ENCODE data around the gene KSR1. TPM values are rescaled to one million over a fixed set of nuclear protein-coding genes. Genes with fewer than 3 reads are reported as not detected.
"Not testable (repeated sequence)": the region's sequence is repeated elsewhere in the genome, so short reads cannot be mapped to it uniquely, and the experiment has no call there.

Gene KSR1
- total RNA-seq, 2 donors from 2014 or later = 122 to 236 TPM

- H3K27ac Mint-ChIP-seq = no peak overlapping the region
- H3K36me3 Mint-ChIP-seq = no peaks in the 10 kb centered on the region
- DNase-seq (ENCODE audit: low spot score) (no peak), ATAC-seq (no peak)
- no peaks in the 10 kb centered on the region for H3K27me3 Mint-ChIP-seq
- H3K4me3 Mint-ChIP-seq = no peak overlapping the region
- no peaks in the 10 kb centered on the region for H3K9me3 Mint-ChIP-seq
- no peaks in the 10 kb centered on the region for H3K4me1 Mint-ChIP-seq (ENCODE audit: low read depth in 2 of 2)
Observed at GRCh38 chr17:27430383-27430840, 25.8 kb upstream of the KSR1 start.

- Mint-ChIP-seq H3K27ac (no peak overlapping the region), H3K9me3 (no peaks in the 10 kb centered on the region), H3K36me3 (no peaks in the 10 kb centered on the region), H3K4me3 (no peak overlapping the region), H3K4me1 (ENCODE audit: low read depth in 2 of 2) (no peaks in the 10 kb centered on the region), H3K27me3 (no peaks in the 10 kb centered on the region)
- no peak for DNase-seq (ENCODE audit: low spot score)
- ATAC-seq = no peak
Observed at GRCh38 chr17:27430882-27431491, 25.3 kb upstream of the KSR1 start.

DNA sequence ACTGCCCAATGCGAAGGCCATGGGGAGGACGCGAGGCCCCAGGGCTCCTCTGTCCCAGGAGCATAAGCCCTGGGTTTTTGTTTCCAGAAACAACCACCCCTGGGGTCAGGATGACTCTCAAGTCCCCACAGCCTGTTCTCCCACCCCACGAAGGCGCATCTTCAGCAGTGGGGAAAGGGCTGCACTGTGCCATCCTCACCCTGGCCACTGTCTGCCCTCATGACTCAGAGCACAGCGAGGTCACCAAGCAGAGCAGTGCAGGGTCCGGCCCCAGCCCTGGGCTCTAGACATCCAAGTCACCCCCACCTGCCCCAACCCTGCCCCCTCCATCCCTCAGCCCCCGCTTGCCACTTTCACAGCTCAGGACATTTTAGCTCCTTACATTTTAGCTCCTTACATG, 22.7 kb upstream of the KSR1 start:
- Mint-ChIP-seq H3K27me3 (no peaks in the 10 kb centered on the region), H3K36me3 (no peaks in the 10 kb centered on the region), H3K9me3 (no peaks in the 10 kb centered on the region), H3K27ac (no peak overlapping the region), H3K4me3 (no peak overlapping the region), H3K4me1 (ENCODE audit: low read depth in 2 of 2) (no peaks in the 10 kb centered on the region)
- DNase-seq (ENCODE audit: low spot score) (no peak), ATAC-seq (peak in 1 of 2 donors; percentile 36)

DNA sequence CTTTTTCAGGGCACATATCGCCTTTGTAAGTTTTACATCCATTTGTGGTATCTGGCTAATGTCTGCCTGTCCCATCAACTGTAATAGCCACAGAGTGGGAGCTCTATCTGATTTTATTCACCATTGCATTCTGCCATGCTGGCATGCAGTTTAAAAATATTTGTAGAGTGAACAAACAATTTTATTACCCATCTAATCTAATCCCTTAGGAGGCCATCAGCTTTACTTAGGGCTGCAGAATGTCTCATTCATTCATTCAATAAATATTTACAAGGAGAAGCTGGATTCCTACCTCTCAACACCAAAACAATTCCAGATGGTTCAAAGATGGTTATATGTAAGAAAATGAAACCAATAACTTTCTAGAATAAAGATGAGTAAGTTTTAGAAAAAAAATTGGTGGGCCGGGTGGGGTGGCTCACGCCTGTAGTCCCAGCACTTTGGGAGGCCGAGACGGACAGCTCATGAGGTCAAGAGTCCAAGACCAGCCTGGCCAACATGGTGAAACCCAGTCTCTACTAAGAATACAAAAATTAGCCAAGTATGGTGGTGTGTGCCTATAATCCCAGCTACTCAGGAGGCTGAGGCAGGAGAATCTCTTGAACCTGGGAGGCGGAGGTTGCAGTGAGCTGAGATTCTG, 20.7 kb upstream of the KSR1 start:
- not testable (repeated sequence) for ATAC-seq; H3K4me1 Mint-ChIP-seq (ENCODE audit: low read depth in 2 of 2); H3K27me3 Mint-ChIP-seq; H3K9me3 Mint-ChIP-seq; H3K4me3 Mint-ChIP-seq; H3K36me3 Mint-ChIP-seq; DNase-seq (ENCODE audit: low spot score)
- peak overlapping the region in 1 of 2 donors; percentile 49 for H3K27ac Mint-ChIP-seq

DNA sequence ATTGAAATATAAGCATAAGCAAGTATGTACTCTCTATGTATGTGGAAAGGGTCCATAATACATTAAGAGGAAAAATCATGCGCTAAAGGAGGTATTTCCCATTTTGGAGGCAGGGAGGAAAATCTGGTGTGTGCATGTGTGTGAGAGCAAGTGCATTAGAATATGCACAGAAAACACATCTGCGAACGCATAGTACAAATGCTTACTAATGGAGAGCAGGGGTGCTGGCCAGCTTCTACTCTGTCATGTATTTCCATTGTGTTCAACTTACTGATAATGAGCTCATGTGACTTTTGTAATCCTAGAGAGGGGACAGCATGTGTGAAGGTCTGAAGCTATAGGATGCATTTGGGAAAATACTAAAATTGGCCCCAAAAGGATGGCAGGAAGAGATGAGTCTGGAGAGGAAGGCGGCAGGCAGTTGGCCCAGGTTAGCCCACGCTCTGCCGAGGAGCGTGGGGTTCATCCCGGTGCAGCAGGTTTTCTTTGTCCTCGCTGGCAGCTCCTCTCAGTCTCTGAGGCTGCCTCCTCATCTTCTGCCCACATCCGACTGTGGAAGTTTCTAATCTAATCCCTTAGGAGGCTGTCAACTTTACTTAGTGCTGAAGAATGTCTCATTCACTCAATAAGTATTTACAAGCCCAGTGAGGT, 17.8 kb upstream of the KSR1 start:
- ATAC-seq (no peak), DNase-seq (ENCODE audit: low spot score) (no peak)
- Mint-ChIP-seq H3K27ac (no peak overlapping the region), H3K4me1 (ENCODE audit: low read depth in 2 of 2) (no peaks in the 10 kb centered on the region), H3K9me3 (no peaks in the 10 kb centered on the region), H3K36me3 (no peaks in the 10 kb centered on the region), H3K27me3 (peaks cover 0 to 2% of the 10 kb centered on the region in 2 donors), H3K4me3 (no peak overlapping the region)

GRCh38 chr17:27439342-27439741, 16.9 kb upstream of the KSR1 start:
- Mint-ChIP-seq H3K4me3 (no peak overlapping the region), H3K27me3 (peaks cover 0 to 2% of the 10 kb centered on the region in 2 donors), H3K36me3 (no peaks in the 10 kb centered on the region), H3K9me3 (no peaks in the 10 kb centered on the region), H3K4me1 (ENCODE audit: low read depth in 2 of 2) (no peaks in the 10 kb centered on the region), H3K27ac (no peak overlapping the region)
- no peak for ATAC-seq
- DNase-seq (ENCODE audit: low spot score) = no peak

DNA sequence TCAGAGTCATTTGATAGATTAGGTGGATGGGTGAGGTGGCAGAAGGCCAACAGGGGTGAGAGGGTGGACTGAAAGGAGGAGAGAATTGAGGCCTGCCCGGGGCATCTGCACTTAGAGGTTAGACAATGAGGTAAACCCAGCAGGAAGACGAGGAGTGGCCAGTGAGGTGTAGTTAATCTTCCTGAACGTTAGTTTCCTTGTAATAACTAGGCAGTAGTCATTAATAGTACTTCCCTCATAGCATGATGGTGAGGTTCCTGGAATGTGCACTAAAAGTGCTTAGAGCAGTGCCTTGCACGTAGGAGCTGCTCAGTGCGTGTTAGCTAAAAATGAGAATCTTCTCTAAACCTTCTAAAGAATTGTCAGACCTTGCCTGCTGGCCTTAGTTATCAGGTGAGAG, 13.5 kb upstream of the KSR1 start:
- ATAC-seq (no peak), DNase-seq (ENCODE audit: low spot score) (no peak)
- no peaks in the 10 kb centered on the region for H3K36me3 Mint-ChIP-seq
- H3K27ac Mint-ChIP-seq = no peak overlapping the region
- H3K4me1 Mint-ChIP-seq (ENCODE audit: low read depth in 2 of 2) = peaks cover 0 to 3% of the 10 kb centered on the region in 2 donors
- peaks cover 0 to 2% of the 10 kb centered on the region in 2 donors for H3K27me3 Mint-ChIP-seq
- no peaks in the 10 kb centered on the region for H3K9me3 Mint-ChIP-seq
- no peak overlapping the region for H3K4me3 Mint-ChIP-seq

DNA sequence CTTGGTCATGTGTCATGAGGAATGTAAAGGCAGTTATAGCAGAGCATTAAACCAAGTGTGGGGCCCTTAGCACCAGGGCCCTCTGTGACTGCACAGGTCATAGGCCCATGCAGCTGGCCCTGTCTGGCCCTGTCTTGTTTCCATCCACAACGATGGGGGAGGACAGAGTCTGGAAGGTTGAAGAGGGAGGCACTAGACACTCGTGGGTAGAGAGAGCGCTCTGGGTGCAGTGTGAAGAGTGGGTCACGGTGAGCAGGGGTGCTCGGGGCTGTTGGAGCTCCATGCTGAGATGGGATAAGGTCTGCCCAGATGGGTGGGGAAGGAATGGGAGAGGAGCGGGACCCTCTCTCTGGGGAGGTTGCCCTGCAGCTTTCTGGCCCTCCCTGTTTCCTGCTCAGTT, 12.8 kb upstream of the KSR1 start:
- no peaks in the 10 kb centered on the region for H3K9me3 Mint-ChIP-seq
- H3K36me3 Mint-ChIP-seq = no peaks in the 10 kb centered on the region
- H3K4me1 Mint-ChIP-seq (ENCODE audit: low read depth in 2 of 2) = peaks cover 0 to 3% of the 10 kb centered on the region in 2 donors
- DNase-seq (ENCODE audit: low spot score) (no peak), ATAC-seq (peak in 1 of 2 donors; percentile 24)
- H3K27ac Mint-ChIP-seq = no peak overlapping the region
- no peak overlapping the region for H3K4me3 Mint-ChIP-seq
- H3K27me3 Mint-ChIP-seq = peaks cover 0 to 2% of the 10 kb centered on the region in 2 donors

DNA sequence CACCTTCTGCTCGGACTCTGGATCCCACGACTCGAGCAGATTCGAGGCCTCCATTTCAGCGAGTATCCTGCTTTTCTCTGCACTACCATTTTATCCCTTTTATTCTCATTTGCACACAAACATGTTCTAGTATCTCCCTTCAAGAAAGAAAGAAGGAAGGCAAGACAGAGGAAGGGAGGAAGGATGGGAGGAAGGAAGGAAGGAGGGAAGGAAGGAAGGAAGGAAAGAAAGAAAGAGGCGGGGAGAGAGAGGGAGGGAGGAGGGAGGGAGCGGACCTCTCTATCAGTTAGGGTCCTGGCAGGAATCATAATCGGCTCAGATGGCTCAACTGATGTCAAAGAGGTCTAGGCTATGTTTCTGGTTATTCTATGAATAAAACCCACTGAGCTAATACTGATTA, 10.3 kb upstream of the KSR1 start:
- no peaks in the 10 kb centered on the region for H3K9me3 Mint-ChIP-seq
- H3K36me3 Mint-ChIP-seq = no peaks in the 10 kb centered on the region
- no peak overlapping the region for H3K27ac Mint-ChIP-seq

GRCh38 chr17:27446569-27447301, 9.5 kb upstream of the KSR1 start:
- peaks cover 0 to 3% of the 10 kb centered on the region in 2 donors for H3K27me3 Mint-ChIP-seq
- H3K9me3 Mint-ChIP-seq = no peaks in the 10 kb centered on the region
- DNase-seq (ENCODE audit: low spot score) (no peak), ATAC-seq (no peak)
- H3K36me3 Mint-ChIP-seq = no peaks in the 10 kb centered on the region
- no peak overlapping the region for H3K4me3 Mint-ChIP-seq
- no peak overlapping the region for H3K27ac Mint-ChIP-seq
- H3K4me1 Mint-ChIP-seq (ENCODE audit: low read depth in 2 of 2) = peaks cover 0 to 3% of the 10 kb centered on the region in 2 donors

More for the DNA sequence above, 10.3 kb upstream of the KSR1 start:
- DNase-seq (ENCODE audit: low spot score) (no peak), ATAC-seq (no peak)
- peaks cover 0 to 3% of the 10 kb centered on the region in 2 donors for H3K4me1 Mint-ChIP-seq (ENCODE audit: low read depth in 2 of 2)
- H3K27me3 Mint-ChIP-seq = peaks cover 0 to 3% of the 10 kb centered on the region in 2 donors
- no peak overlapping the region for H3K4me3 Mint-ChIP-seq

DNA sequence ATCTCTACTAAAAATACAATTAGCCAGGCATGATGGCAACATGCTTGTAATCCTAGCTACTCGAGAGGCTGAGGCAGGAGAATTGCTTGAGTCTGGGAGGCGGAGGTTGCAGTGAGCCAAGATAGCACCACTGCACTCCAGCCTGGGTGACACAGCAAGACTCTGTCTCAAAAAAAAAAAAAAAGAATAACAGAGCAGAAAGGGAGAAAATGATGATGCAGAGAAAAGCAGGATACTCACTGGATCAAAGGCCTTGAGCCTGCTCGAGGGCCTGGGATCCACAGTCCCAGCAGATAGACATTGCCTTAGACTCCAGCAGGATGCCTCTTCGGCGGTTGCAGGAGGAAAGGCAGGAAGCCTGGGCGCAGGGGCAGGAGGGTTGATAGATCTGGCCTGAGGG, 7.7 kb upstream of the KSR1 start:
- H3K27ac Mint-ChIP-seq; H3K4me3 Mint-ChIP-seq; H3K36me3 Mint-ChIP-seq; ATAC-seq; H3K4me1 Mint-ChIP-seq (ENCODE audit: low read depth in 2 of 2); H3K27me3 Mint-ChIP-seq; DNase-seq (ENCODE audit: low spot score); H3K9me3 Mint-ChIP-seq: not testable (repeated sequence)

DNA sequence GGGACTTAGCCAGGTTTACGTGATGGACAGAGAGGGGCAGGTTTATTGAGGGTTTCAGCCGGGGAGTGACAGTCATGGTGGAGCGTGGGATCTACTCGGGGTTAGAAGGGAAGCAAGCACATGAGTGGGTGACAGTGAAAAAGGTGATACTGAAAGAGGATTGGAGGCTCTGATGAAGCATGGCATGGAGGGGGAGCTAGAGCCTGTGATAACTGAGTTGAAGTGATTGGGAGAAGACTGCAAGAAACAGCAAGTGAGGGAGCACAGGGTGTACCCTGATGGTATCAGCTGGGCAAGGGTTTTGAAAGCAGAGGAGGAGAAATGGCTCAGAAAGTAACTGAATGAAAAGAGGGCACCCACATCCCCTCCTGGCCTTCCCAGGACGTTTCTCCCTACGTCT, 6.7 kb upstream of the KSR1 start:
- peaks cover 0 to 7% of the 10 kb centered on the region in 2 donors for H3K4me1 Mint-ChIP-seq (ENCODE audit: low read depth in 2 of 2)
- ATAC-seq (no peak), DNase-seq (ENCODE audit: low spot score) (no peak)
- H3K36me3 Mint-ChIP-seq = no peaks in the 10 kb centered on the region
- peaks cover 0 to 3% of the 10 kb centered on the region in 2 donors for H3K27me3 Mint-ChIP-seq
- no peaks in the 10 kb centered on the region for H3K9me3 Mint-ChIP-seq
- H3K4me3 Mint-ChIP-seq = no peak overlapping the region
- H3K27ac Mint-ChIP-seq = peak overlapping the region in 1 of 2 donors; percentile 53

GRCh38 chr17:27449988-27450387, 6.3 kb upstream of the KSR1 start:
- Mint-ChIP-seq H3K27ac (peak overlapping the region in 1 of 2 donors; percentile 53), H3K4me3 (no peak overlapping the region), H3K36me3 (no peaks in the 10 kb centered on the region), H3K27me3 (peaks cover 0 to 3% of the 10 kb centered on the region in 2 donors), H3K9me3 (no peaks in the 10 kb centered on the region), H3K4me1 (ENCODE audit: low read depth in 2 of 2) (peaks cover 2 to 8% of the 10 kb centered on the region in 2 donors)
- ATAC-seq = no peak
- DNase-seq (ENCODE audit: low spot score) = no peak

- Mint-ChIP-seq H3K27me3 (peaks cover 0 to 3% of the 10 kb centered on the region in 2 donors), H3K9me3 (no peaks in the 10 kb centered on the region), H3K36me3 (no peaks in the 10 kb centered on the region), H3K27ac (no peak overlapping the region), H3K4me3 (no peak overlapping the region), H3K4me1 (ENCODE audit: low read depth in 2 of 2) (peaks cover 6 to 12% of the 10 kb centered on the region in 2 donors)
- DNase-seq (ENCODE audit: low spot score) (no peak), ATAC-seq (no peak)
Observed at GRCh38 chr17:27450416-27450815, 5.8 kb upstream of the KSR1 start.
